Peyer's patch (tissue), 4 donors: ENCODE measurements around the gene ANOS1.

ENCODE experiments used
- POLR2A ChIP-seq, 2 donors: fragments of 450-650 bp; IDR thresholded peaks; one replicate each; pipeline ENCODE4 v1.5.1; 2017; ENCODE audit warnings: antibody characterized with exemption in 2 of 2, mild to moderate bottlenecking in 2 of 2, moderate library complexity in 2 of 2
- TF ChIP-seq, protein P1 (sequence below), 6 experiments: fragments of 450-650 bp in 4 of 6; fragments of 200-600 bp in 2 of 6; sonication (generic) in 1 of 6; IDR thresholded peaks; one replicate each; pipeline ENCODE4 v1.5.1; 2017 to 2019; ENCODE audit warnings: antibody characterized with exemption in 6 of 6, mild to moderate bottlenecking in 3 of 6, moderate library complexity in 1 of 6

DNA sequence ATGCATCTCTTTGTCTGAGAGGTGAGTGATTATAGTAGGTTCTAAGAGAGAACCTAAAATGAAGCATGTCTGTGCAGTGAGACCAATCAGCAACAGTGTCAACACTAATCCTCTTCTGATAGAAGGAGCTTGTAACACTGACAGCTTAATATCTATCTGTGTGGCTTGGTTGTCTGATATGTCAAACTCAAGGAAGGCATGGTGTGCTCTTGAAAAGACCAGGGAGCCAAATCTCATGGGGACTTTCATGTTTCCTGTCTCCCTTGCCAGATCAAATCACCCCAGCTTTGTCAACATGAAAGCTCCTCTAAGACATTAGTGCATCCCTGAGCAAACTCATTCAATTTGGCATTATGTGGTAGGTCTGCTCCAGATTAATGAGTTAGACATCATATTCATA is 95.4 kb downstream of the ANOS1 start:
- TF ChIP-seq, protein P1, sequence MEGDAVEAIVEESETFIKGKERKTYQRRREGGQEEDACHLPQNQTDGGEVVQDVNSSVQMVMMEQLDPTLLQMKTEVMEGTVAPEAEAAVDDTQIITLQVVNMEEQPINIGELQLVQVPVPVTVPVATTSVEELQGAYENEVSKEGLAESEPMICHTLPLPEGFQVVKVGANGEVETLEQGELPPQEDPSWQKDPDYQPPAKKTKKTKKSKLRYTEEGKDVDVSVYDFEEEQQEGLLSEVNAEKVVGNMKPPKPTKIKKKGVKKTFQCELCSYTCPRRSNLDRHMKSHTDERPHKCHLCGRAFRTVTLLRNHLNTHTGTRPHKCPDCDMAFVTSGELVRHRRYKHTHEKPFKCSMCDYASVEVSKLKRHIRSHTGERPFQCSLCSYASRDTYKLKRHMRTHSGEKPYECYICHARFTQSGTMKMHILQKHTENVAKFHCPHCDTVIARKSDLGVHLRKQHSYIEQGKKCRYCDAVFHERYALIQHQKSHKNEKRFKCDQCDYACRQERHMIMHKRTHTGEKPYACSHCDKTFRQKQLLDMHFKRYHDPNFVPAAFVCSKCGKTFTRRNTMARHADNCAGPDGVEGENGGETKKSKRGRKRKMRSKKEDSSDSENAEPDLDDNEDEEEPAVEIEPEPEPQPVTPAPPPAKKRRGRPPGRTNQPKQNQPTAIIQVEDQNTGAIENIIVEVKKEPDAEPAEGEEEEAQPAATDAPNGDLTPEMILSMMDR (IDR thresholded peaks at IDR 0.05): no peak
- no peak for TF ChIP-seq POLR2A (IDR thresholded peaks at IDR 0.05)
